22Rv1 (cell line): ENCODE measurements around the gene FAM209A.
"Not testable (repeated sequence)": the region's sequence is repeated elsewhere in the genome, so short reads cannot be mapped to it uniquely, and the experiment has no call there.

Experiments used
- H3K27ac ChIP-seq: fragments of 450-650 bp; 2 replicates; pipeline ENCODE4 v1.5.1; 2017
- ZFX ChIP-seq: fragments of 450-650 bp; IDR thresholded peaks from 2 replicates; pipeline ENCODE4 v1.6.1; 2017; ENCODE audit warnings: antibody characterized with exemption, borderline replicate concordance
- TF ChIP-seq, protein P1 (sequence below): fragments of 450-650 bp; IDR thresholded peaks from 2 replicates; pipeline ENCODE4 v1.5.1; 2017; ENCODE audit warnings: mild to moderate bottlenecking

The FAM209A gene

GRCh38 chr20:56518721-56519398 lies 5.7 kb upstream of the FAM209A start:
- TF ChIP-seq ZFX = no peak
- TF ChIP-seq, protein P1, sequence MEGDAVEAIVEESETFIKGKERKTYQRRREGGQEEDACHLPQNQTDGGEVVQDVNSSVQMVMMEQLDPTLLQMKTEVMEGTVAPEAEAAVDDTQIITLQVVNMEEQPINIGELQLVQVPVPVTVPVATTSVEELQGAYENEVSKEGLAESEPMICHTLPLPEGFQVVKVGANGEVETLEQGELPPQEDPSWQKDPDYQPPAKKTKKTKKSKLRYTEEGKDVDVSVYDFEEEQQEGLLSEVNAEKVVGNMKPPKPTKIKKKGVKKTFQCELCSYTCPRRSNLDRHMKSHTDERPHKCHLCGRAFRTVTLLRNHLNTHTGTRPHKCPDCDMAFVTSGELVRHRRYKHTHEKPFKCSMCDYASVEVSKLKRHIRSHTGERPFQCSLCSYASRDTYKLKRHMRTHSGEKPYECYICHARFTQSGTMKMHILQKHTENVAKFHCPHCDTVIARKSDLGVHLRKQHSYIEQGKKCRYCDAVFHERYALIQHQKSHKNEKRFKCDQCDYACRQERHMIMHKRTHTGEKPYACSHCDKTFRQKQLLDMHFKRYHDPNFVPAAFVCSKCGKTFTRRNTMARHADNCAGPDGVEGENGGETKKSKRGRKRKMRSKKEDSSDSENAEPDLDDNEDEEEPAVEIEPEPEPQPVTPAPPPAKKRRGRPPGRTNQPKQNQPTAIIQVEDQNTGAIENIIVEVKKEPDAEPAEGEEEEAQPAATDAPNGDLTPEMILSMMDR = no peak

GRCh38 chr20:56519551-56519950 lies 5.0 kb upstream of the FAM209A start:
- no peak overlapping the region for H3K27ac ChIP-seq
- TF ChIP-seq ZFX = no peak
- TF ChIP-seq, protein P1 = no peak

More at GRCh38 chr20:56518721-56519398, 5.7 kb upstream of the FAM209A start:
- no peak overlapping the region for H3K27ac ChIP-seq

DNA sequence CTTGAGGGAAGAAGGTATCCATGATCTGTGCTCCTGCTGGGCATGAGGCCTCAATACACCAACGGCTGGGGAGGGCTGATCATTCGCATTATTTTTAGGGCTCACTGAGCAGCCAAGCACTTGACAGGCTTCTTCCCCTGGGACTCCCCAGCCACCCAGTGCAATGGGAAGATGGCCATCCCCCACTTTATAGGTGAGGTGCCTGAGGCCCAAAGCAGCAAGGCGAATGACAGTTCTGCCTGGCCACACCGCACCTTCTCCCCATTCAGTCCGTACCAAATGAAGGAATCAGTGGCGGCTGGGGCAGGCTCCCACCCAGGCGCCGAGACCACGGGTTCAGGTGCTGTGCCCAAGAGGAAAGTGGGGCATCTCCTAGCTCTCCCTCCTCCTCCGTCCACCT lies 4.4 kb upstream of the FAM209A start:
- H3K27ac ChIP-seq = no peak overlapping the region
- TF ChIP-seq ZFX = no peak
- TF ChIP-seq, protein P1 = no peak

DNA sequence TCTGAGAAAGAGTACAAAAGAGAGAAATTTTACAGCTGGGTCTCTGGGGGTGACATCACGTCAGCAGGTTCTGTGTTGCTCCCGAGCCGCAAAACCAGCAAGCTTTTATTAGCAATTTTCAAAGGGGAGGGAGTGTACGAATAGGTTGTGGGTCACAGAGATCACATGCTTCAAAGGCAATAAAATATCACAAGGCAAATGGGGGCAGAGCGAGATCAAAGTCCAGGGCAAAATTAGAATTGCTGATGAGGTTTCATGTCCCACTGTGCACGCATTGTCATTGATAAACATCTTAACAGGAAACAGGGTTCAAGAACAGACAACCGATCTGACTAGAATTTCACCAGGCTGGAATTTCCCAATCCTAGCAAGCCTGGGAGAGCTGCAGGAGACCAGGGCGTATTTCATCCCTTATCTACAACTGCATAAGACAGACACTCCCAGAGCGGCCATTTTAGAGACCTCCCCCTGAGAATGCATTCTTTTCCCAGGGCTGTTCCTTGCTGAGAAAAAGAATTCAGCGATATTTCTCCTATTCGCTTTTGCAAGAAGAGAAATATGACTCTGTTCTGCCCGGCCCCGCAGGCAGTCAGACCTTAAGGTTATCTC lies 3.7 kb upstream of the FAM209A start:
- not testable (repeated sequence) for H3K27ac ChIP-seq

GRCh38 chr20:56522311-56522710 lies 2.2 kb upstream of the FAM209A start:
- no peak for TF ChIP-seq ZFX
- TF ChIP-seq, protein P1 = no peak
- H3K27ac ChIP-seq = no peak overlapping the region

GRCh38 chr20:56527521-56527920 lies 3.0 kb downstream of the FAM209A start:
- H3K27ac ChIP-seq = no peak overlapping the region
- TF ChIP-seq, protein P1 = no peak
- TF ChIP-seq ZFX = no peak

DNA sequence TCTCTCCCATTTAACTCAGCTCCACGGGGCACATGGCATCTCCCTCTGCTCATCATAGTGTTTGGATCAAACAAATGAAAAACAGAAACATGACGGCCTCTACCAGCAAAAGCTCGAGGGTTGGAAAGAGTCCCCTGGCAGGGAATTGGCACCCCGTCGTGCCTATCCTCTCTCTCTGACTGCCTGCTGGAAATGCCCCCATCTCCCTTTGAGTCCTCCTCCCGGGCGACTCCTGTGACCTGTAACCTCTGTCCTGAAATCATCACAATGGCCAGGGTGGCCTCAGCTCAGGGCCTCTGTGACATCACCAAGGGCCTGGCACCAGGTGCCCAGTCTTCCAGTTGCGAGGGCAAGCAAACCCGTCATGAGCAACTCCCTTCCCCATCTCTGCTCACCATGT lies 8.4 kb downstream of the FAM209A start, which contains the start of gene FAM209B:
Gene FAM209B, plus strand, starts transcription at position 301 of the 400 bp plus-strand sequence. Its CDS starts 96 bp downstream, at position 397.
- H3K27ac ChIP-seq = not testable (repeated sequence)

DNA sequence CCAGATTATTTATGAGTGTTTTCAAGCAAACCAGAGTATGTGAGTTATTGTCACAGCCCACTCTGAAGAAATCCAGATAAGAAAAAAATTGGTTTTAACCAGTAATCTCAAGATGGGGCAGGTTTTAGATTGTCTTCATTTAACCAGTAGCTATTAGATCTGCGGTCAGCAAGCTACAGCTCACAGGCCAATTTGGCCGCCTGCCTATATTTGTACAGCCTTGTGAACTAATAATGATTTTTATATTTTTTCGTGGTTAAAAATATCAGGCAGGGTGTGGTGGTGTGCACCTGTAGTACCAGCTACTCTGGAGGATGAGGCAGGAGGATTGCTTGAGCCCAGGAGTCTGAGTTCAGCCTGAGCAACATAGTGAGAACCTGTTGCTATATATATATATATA lies 13.5 kb downstream of the FAM209A start:
- H3K27ac ChIP-seq = no peak overlapping the region
- TF ChIP-seq, protein P1 = no peak
- TF ChIP-seq ZFX = no peak
